Measurements from ENCODE around the gene LDLRAP1.

LDLRAP1 gene

DNA sequence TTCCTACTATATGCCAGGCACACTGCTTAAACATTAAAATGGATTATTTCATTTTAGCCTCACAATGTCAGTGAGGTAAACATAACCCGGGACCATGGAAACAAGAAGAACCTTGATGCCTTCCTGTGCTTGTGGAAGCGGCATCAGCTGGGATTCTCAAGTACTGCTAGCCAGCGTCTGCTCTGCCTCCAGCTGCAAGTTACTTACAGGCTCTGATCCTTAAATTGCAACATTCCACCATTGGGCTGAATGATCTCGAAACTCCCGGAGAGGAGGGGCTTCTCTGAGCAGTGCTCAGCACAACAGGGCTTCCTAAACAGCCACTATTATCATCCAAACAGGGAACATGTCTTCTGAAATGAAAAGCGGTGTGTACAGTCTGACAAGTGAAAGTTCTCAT lies 66.5 kb downstream of the LDLRAP1 start:
- DNase-seq: no peak

DNA sequence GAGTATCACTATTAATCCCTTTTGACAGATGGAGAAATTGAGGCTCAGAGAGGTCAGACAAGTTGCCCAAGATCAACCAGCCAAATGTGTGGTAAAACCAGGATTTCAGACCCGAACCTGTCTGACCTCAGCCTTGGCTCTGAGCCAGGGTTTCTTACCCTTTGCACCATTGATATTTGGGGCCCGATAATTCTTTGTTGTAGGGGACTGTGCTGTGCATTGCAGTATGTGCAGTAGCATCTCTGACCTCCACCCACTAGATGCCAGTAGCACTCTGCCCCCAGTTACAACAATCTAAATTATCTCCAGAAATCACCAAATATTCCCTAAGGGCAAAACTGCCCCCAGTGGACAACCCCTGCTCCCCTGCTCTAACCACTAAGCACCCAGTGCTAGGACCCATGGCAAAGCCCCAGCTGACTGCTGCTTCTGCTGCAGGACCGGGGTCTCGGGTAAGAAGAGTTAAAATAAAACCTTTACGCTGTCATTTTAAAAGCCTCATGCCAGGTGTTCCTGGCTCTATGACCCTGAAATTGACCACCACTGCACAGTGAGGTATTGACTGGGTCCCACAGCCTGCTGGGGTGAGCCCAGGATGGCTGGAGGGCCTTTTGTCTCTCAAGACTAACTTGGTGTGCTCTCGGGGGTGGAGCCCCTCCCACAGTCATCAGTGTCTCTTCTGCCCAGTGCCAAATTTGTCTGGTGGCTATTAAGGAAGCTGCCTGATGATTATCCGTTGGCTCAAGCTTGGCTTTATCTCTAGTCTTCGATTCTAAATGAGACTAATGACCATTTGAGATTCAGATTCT lies 67.6 kb downstream of the LDLRAP1 start:
- peak; percentile 18 for DNase-seq

DNA sequence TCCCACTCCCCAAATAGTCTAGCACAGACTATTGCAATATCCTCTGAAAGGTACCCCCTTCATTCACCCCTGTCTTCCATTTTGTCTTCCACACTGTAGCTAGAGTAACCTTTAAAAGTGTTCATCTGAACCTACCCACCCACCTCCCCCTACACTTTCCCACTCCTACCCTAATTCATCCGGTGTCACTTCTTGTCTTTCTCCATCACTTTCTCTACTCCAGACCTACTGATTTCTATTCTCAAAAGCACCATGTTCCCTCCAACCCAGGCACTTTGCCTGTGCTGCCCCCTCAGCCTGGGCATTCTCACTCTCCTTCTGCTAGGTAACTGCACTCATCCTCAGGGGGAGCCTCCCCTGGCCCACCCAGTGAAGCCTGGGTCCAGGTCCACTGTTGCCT lies 68.4 kb downstream of the LDLRAP1 start:
- DNase-seq: no peak

DNA sequence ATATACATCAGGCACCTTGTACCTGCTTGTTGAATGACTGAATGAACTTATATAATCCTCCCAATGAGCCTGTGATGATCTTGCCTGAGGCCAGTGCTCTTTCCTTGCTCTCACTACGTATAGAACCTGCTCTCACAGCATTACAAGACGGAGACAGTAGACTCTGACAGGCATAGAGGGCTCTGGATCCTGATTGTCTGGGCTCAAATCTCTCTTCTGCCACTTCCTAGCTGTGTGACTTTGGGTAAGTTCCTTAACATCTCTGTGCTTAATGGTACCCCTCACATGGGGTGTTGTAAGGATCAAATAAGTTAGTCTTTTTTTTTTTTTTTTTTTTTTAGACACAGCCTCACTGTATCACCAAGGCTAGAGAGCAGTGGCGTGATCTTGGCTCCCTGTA lies 69.0 kb downstream of the LDLRAP1 start:
- DNase-seq: no peak

DNA sequence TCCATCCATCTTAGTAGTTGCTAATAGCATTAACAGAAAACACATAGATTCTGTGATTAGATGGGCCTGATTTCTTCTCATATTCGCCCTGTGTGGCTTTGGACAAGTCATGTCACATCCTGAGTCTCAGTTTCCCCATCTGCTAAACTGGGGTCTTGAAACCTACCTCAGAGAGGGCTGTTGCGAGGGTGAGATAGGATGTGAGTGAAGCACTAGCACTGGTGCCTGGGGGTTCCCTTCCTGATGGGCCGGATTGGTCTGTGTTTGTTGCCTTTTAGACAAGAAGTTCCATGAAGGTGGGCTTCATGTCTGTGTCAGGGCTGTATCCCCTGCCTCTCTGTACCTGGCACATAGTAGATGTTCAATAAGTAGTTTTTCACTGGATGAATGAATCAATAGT lies 69.7 kb downstream of the LDLRAP1 start:
- DNase-seq: no peak

DNA sequence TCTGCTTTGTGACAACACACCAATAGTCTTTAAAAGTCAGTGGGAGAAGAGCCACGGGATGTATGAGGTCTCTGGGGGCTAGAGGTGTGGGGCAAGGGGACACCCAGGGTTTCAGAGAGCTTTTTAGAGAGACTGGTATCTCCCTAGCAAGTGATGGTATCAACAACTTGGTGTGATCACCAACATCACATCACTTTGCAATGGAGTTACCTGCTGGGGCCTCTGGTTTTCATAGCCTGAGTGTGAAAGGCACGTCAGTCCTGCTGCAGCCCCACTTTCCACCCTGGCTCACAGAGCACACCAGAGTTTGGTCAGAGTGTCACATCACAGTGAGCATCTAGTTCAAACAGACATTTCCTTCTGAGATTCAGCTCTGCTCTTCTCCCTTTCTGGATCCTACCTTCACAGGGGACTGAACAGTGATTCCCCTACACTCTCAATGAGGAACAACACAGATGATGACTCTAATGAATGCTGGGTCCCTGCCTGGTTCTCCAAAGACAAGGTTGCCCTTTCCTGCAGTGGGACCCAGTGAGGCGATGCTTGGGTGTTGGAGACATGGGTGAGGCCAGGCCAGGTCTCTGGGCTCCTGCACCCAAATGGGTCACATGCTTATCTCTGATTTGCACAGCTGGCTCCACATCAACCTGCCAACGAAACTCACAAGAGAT lies 71.2 kb downstream of the LDLRAP1 start:
- no peak for DNase-seq

DNA sequence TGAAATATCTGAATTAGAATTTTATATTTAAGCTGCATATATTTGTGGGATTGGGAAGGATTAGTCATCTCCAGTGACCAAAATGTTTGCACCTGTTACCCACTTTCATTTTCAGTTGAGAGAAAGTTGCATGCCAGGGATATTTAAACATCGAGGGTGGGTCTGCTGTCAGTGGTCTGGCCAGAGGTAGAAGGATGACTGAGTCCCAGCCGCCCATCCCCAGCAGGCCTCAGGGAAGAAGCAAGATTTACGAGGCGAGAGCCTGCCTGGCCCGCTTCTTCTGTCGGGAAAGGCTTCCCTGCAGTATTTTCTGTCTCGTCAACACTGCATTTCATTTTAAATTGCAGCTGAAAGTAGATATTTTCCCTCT lies 71.8 kb downstream of the LDLRAP1 start:
- DNase-seq: no peak

DNA sequence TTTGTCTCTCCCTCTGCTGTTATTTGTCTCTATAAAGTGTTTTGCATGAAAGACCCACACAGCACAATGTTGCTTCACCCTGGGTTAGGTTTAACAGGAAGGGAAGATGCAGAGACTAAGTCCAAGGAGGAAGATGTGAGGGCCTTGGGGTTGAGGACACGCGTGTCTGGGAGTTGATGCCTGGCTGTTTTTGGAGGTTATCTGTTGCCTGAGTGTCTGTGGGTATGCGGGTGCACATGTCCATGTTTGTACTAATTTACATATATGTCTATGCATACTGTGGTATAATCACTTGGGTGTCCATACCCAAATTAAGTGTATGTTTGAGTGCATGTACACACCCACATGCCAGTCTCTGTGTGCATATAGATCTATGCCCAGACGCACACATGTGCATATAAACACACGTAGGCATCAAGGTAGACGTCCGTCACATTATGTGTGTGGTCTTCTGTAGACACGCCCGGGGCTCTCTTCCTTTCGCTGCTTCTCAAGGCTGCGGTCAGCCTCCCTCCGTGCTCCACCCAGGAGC lies 72.2 kb downstream of the LDLRAP1 start:
- no peak for DNase-seq

DNA sequence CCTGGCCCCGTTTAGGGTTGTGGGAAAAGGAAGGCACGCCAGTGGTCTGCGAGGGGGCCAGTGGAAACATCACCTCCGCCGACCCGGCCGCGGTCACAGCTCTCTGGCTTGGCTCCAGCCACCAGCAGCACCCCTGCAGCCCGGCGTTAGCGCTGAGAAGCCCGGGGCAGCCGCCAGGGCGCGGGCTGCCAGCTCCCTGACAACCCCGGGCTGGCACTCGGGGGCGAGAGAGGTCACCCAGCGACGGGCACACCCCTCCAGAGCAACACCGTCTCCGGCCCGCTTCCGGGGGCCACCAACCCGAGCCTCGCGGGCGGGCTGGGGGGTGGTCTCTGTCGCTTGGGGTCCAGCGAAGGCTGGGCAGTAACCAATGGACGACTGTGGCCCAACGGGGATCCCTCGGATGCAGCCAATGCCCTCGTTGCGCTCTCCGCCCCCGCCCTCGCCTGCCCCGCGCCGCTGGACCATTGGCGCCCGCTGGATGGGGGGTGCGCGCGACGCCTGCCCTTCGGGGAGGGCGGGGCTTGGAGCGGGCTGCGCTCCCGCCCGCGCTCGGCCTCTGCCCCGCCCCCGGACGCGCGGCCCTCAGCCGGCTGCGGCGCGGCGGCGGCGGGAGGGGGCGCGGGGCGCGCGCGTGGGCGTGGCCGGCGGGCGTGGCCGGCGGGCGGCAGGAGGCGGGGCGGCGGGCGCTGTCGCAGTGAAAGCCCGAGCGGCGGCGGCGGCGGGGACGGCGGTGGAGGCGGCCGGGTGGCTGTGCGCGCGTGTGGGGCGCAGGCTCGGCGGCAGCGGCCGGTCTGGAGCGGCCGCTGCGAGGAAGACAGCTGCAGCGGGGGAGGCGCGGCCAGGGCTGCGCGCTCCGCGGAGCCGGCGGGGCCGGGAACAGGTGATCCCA lies 72.9 kb downstream of the LDLRAP1 start, which contains the start of gene MAN1C1:
Gene MAN1C1 (plus strand): TSS at position 697 of the 892 bp plus-strand sequence. CDS start 1,007 bp downstream, outside the sequence.
- DNase-seq: peak; percentile 90

DNA sequence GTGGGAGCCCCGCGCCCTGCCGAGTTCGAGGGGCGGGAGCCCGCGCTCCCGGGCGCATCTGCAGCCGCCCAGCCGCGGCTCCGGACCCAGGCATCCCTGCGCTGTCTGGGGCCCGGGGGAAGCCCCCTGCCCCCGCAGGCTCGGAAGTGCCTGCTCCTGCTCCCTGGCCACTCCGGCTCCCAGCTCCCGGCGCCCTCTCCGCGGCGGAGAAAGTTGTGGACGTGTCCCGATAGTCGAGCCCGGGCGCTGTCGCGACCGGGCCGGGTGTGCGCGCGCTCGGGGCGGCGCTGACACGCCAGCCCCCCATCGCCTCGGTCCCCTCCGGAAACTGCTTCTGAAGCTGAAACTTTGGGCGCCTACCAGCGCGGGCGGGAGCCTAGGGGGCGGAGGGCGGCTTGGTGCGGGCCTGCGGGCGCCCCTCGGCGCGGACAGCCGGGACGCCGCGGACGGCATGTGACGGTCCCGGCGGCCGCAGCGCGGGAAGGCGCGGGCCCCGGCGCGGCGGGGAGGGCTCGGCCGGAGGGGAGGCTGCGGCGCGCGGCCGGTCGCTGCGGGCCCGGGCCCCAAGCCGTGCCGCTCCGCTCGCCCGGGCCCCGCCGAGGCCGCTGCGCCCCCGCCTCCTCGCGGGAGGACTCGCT lies 73.7 kb downstream of the LDLRAP1 start:
- no peak for DNase-seq

DNA sequence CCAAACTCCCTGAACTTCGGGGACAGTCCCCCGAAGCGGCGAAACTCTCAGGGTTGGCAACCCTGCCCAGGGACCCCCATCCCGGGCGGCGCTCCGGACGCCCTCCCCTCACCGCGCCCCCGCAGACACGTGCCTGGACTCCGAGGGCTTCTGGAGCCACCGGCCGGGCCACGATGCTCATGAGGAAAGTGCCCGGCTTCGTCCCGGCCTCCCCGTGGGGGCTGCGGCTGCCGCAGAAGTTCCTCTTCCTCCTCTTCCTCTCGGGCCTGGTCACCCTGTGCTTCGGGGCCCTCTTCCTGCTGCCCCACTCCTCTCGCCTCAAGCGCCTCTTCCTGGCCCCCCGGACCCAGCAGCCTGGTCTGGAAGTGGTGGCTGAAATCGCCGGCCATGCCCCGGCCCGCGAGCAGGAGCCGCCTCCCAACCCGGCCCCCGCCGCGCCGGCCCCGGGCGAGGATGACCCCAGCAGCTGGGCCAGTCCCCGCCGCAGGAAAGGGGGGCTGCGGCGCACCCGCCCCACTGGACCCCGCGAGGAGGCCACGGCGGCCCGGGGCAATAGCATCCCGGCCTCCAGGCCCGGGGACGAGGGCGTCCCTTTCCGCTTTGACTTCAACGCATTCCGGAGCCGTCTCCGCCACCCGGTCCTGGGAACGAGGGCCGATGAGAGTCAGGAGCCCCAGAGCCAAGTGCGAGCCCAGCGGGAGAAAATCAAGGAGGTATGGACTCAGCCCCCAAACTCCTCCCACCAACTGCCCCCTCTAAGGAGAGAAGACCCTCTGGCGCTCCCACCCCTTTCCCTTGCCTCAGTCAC lies 74.4 kb downstream of the LDLRAP1 start:
- no peak for DNase-seq

DNA sequence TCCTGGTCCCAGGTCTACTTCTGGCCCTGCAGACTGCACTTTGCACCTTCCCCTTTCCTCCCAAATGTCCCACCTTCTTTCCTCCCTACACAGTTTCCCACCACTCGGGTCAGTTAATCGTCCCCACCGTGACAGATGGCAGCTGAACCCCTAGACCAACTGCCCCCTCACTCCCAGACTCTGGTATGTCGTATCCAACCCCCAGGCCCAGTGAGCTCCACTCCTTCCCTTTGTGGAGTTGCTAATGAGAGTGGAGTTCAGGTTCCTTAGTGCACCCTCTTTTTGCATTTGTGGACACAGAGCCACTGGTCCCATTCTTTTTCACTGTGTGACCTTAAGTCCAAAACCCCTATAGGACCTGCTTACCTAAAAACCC lies 75.0 kb downstream of the LDLRAP1 start:
- no peak for DNase-seq

All from EL (cell line).